HEK293 (cell line): Measurements from ENCODE around the gene MAP3K12.

Experiments
- CTCF ChIP-seq: fragments of 450-650 bp; formaldehyde crosslinking; IDR thresholded peaks from 2 replicates; pipeline ENCODE4 v1.5.1; 2016; ENCODE audit warnings: missing biosample characterization, missing genetic modification characterization
- GFI1B ChIP-seq: fragments of 450-650 bp; formaldehyde crosslinking; IDR thresholded peaks from 2 replicates; pipeline ENCODE4 v1.5.1; 2016; ENCODE audit warnings: missing biosample characterization, missing genetic modification characterization
- PRDM6 ChIP-seq: fragments of 450-650 bp; formaldehyde crosslinking; IDR thresholded peaks from 2 replicates; pipeline ENCODE4 v1.5.1; 2017; ENCODE audit warnings: missing biosample characterization, missing genetic modification characterization
- ZNF10 ChIP-seq: fragments of 450-650 bp; formaldehyde crosslinking; IDR thresholded peaks from 2 replicates; pipeline ENCODE4 v1.5.1; 2017; ENCODE audit warnings: missing biosample characterization, missing genetic modification characterization

DNA sequence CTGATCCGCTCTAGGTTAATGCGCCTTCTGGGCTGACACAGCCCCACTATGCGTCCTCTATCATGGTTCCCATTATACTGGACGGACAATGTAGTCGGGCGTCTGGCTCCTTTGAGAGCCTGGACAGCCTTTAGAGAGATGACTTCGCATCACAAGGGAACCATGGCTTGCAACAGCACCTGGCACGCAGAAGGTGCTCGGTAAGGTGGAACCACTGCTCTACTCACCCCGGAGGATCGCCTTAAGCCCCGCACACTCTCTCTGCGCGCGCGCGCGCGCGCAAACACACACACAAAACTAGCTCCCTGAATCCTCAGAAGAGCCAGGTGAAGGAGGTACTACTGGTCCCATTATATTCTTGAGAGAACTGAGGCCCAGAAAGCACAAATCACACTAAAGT is 7.1 kb downstream of the MAP3K12 start:
- TF ChIP-seq CTCF = no peak
- TF ChIP-seq GFI1B (tag by site-specific recombination) = no peak
- TF ChIP-seq ZNF10 = no peak
- no peak for TF ChIP-seq PRDM6 (tag by site-specific recombination)
